Raji (cell line): ENCODE measurements around the gene LHX4.

Source experiments
- POLR2A ChIP-seq: IDR thresholded peaks from 2 replicates; pipeline ENCODE4 v1.6.1; 2011; ENCODE audit warnings: low read depth, low read length, control low read depth; ENCODE audit not compliant: insufficient read depth

The LHX4 gene

DNA sequence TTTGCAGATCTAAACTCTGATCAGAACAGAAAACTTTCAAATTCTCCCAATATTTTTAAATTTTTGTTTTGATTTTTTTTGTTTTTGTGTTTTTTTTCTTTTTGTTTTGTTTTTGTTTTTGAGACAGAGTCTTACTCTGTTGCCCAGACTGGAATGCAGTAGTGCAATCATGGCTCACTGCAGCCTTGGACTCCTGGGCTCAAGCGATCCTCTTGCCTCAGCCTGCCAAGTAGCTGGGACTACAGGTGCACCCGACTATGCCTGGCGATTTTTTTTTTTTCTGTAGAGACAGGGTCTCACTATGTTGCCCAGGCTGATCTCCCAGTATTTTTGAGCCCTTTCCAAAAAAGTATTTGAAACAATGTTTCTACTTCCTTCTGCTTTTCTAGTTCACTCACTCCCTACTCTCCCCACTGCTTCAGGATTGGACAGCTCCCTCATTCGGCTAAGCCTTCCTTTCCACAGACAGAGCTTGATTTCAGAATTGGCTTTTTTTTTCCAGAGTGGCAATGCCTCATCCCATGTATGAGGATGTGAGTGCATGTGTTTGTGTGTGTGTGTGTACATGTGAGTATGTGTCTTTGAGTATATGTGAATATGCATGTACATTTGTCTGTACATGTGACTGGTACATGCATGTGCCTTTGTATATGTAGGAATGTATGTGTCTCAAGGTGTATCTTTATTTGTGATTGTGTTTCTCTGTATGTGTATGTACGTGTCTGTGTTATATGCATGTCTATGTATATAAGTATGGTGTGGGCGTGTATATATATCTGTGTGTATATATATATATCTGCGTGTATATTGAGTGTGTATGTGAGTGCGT, 11.9 kb downstream of the LHX4 start:
- TF ChIP-seq POLR2A = no peak

DNA sequence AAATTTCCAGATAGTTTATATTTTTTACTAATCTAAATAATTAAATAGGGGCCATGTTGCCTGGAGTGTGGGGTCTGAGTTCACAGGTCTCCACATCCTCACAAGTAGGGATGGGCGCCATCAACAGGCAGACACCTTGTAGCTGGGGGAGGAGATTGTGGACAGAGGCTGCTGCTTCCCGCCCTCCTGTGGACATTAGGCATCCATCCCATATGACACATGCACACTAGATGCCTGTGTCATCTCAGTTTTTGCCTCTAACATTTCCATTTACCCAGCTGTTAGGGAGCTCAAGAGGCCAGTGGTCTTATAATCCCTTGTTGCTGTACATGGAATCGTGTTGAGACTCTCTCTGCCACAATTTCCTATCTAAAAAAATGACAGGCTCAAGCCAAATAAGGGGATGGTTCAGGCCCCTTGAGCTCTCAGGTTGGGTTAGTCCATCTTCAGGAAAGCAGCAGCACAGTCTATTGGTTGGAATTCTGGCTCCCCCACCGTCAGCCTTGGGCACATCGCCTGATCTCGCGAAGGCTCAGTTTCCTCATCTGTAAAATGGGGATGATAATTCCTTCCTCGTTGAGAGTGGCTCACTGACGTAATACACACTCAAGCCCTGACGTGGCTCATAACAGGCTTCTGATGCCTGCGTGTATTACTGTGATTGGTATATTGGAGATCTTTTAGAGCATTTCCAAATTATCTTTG, 13.6 kb downstream of the LHX4 start:
- TF ChIP-seq POLR2A = no peak

DNA sequence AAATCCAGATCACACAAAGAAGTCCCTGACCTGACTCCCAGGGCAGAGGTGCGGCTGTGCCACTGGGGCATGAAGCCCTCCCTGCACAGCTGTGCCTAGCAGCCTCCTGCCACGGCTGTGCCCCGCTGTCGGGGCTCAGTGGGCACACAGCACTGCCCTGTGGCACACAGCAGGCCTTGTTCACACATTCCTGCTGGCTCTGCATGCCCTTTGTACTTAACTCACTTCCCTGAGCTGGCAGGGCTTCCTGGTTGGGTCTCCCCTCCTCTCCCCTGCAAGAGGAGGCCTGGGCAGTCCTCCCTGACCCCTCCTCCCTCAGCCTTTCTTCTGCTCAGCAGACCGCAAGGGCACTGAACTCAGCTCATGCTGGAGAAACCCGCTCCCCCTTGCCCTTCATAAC, 14.8 kb downstream of the LHX4 start:
- TF ChIP-seq POLR2A = no peak

DNA sequence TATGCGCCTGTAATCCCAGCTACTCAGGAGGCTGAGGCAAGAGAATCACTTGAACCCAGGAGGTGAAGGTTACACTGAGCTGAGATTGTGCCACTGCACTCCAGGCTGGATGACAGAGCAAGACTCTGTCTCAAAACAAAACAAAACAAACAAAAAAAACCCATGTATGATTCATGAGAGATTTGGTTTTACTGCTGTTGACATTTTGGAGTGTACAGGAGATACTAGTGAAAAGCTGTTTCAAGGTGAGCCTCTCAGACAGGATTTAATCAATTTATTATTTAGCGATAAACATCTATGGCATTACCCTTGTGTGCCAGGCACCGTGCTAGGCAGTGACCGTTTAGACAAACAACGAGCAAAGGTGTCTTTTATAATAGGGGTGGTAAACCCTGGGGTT, 16.5 kb downstream of the LHX4 start:
- no peak for TF ChIP-seq POLR2A

DNA sequence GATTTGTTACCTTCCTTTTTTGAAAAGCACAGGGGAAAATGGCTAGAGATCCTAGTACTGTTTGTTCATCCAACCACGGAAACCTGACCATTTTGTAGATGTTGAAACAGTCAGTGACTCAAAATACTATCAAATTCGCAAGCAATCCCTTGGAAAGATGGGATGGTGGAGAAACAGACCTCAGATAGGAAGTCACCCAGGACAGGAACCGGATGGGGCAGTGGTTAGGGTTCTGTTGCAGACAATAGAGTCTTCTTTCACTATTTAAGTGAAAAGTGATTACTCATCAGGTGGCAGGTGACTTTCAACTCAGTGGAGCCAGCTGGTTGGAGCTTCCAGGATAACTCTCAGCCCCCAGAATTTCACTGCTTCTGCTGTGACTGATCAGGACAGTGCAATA, 17.0 kb downstream of the LHX4 start:
- no peak for TF ChIP-seq POLR2A

DNA sequence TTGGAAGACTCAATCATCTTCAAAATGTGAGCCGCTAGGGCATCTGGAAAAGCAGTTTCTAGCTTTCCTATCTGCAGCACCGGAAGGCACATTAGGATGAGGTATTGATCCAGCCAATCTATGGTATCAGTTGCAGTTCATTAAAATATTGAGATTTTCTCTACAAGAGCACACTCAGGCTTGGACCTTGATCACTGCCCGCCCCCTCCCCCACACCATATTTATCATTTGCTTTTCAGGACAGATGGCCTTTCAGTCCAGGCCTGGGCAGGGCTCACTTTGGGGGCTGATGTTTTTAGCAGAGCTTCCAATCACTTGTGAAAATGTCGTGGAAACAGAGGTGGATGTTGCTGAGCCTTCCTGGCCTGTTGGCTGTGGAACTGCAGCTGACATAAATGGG, 17.5 kb downstream of the LHX4 start:
- no peak for TF ChIP-seq POLR2A

DNA sequence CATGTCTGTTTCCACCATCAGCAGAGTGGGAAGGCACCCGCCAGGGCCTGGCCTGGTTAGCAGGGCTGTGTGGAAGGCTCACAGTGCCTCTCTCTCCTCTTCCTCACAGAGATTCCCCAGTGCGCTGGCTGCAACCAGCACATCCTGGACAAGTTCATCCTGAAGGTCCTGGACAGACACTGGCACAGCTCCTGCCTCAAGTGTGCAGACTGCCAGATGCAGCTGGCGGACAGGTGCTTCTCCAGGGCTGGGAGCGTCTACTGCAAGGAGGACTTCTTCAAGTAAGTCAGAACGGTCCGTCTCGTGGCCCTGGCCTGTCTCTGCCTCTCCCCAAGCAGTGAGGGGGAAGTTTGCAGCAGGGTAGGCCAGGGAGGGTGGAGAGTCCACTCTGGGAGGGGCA, 18.1 kb downstream of the LHX4 start:
- TF ChIP-seq POLR2A = no peak

DNA sequence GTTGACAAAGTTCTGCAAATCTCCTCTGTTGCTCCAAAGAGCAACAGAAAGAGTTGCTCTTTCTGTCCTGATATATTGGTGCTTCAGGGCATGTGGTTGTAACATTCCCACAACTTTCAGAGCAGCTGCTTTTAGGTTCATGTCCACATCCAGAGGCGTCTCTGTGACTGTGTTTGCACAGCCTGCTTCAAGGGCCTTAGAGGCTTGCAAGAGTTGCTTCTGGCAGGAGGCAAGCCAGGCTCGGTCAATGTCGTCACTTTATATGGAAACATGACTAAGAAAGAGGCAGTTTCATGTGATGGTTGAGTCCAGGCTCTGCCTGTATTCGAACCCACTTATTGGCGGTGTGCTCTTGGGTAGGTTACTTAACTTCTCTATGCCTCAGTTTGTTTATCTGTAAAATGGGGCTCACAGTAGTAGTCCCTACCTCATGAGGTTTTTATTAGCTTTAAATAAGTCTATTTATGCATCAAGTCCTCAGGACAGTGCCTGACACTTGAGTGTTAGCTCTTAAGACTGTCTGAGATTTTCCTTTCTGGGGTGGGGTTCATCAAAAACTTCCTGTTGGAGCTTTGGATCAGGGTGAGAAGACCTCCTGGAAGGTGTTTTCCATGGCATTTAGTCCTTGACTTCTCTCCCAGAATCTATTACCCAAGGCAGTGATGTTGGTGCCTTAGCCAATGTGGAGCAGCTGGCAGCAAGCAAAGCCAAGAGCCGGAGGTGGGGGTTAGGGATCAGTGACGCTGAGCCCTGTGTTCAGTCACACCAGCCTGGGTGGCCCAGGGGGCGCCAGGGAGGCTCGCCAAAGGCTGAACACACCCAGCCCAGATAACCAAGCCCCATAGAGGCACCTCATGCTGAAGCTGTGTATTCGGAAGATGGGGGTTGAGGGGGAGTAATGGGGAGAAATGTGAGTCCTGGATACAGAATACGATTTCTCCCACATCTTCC, 18.9 kb downstream of the LHX4 start:
- TF ChIP-seq POLR2A = no peak

DNA sequence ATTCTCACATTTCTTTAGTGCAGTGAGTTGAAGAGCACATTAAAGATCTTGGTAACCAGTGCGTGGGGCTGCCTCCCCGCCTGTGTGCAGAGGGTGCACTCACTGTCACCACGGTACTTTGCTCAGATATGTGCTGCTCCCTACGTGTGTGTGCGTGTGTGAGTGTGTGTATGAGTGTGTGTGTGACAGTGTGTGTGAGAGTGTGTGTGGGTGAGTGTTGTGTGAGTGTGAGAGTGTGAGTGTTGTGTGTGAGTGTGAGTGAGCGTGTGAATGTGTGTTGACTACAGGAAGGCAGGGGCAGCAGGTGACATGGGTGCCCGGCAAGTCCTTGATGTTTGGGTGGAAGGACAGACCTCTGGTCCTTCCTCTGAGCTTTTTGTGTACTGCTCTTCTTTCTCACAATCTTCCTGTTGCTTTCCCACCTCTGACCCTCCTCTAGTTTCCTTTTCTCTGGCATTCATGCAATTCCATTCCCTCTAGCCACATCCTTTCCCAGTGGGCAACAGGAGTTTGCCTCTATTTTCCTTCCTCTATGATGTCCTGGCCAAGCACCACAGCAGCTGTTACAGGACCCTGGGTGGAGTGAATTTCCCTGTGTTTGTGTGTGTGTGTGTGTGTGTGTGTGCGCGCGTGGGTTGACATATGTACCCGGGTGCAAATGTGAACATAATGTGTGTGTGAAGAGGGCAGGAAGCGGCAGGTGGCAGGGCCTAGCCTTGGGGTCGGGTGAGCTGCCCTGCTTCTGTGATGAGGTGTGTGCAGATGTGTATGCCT, 19.8 kb downstream of the LHX4 start:
- TF ChIP-seq POLR2A = no peak

DNA sequence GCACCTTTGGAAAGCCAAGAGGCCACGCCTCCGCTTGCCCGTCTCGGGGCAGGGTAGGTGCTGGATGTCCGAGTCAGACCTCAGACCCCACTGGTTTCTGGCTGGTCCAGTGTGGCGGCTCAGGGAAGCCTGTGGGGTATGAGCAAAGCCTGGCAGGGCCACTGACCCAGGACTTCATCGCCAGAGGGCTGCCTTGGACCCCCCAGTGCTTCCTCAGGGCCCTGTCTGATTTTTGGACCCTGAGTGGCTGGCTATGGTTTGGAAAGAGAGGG, 20.4 kb downstream of the LHX4 start:
- no peak for TF ChIP-seq POLR2A

DNA sequence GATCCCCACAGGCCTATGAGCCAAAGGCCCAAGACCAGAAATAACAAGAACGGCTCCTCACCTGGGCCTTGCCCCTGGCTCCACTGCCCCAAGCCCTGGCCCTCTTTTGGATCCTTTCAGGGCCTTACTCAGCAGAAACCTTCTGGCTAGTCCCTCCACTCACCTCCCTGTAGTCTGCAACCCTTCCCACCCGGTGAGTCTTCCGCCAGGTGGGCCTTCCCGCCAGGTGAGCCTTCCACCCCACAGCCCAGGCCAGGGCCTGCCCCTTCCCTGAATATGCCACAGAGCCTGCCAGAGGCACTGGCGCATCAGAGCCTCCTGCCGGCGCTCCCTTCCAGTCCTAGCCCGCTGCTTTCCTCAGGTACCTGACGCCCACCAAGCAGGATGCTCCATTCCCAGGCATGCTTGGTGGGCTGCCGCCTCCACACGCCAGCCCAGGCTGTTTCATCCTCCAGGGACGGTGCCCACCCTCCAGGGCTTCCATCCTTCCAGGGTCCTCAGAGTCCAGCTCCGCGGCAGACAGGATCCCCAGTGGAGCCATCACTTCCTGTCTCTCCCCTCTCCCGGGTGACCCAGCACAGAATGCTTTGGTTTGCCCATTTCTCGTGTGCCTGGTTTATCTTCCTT, 20.9 kb downstream of the LHX4 start:
- TF ChIP-seq POLR2A = no peak

DNA sequence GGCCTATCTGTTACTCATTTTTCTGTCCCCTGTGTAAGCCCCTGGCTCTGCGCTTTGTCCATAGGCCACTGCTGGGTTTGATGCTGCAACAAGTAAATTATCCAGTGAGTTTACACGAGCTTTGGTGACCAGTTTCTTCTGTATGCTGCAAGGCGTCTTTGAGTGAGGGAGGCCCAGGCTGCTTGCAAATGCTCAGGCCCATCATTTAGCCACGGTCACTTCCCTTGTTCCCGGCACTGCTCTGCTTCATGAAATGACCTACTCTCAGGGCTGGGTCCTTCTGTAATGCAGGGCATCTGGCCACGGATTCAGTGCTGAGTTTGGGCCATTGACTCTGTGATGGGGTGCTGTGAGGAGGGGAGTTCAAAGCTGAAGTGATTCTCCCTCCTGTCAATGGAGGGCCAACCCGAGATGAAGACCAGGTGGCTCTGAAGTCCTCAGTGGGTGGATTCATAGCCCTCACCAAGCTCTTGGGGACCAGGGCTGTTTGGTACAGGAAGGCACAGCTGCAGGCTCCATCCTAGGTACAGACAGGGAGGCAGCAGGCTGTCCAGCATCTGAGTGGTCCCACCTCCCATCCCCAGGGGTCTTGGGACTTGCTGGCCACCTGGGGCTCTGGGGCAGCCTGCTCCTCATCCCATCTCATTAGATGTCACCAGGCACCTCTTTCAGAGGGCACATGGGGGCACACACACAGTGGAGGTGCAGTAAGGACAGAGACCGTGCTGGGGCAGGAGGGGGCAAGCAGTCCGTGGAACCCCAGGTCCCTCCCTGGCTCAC, 21.7 kb downstream of the LHX4 start:
- TF ChIP-seq POLR2A = no peak

DNA sequence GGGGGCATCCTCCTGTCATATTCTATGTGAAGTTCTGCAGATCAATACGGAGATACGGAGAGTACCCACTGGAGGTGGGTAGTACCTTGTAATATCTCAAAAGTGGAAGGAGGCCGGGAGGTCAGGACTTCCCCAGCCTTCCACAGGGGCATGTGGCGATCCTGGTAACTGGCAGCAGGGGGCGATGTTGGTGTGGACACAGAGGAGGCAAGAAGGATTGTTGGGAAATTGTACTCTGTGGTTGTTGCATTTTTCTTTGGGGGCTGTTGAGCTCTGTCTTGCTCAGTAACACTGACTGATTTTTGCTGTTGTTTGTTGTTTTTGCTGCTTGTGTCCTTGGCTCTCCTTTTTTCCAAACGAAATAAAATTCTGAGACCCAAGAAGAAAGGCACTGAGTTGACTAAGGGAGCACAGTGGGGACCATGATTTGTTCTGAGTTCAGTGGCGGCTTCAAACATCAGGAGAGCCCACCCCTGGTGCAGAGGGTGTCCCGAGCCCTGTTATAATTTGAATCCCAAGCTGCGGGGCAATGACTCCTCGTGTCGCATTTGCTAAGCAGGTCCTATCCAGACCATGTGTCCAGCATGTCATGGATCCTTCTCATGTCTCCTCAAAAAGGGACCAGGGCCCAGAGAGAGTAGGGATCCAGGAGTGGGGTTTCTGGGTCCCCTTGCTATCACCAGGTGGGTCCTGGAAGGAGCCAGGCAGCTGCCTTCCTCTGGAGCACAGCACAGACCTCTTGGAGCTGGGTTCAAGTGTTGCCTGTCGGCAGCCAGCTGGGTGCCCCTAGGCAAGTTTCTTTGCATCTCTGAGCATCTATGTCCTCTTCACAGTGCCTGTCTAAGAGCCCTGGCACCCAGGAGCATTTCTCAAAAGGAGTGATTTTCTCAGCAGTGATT, 22.8 kb downstream of the LHX4 start:
- no peak for TF ChIP-seq POLR2A
